Bronchial epithelial cell (primary cell): ENCODE results near the gene DNHD1. TPM values are rescaled to one million over a fixed set of nuclear protein-coding genes. Genes with fewer than 3 reads are reported as not detected.

Source experiments
- DNase-seq: peaks from one replicate; pipeline ENCODE4 v3.0.0-alpha.2; 2010; ENCODE audit warnings: low read depth
- FAIRE-seq: peaks from 2 replicates; lab custom pipeline; 2011; peaks lifted over from hg19 to GRCh38; lab: Jason Lieb, UNC
- H3K27me3 ChIP-seq: 2 replicates; pipeline ENCODE4 v1.5.1; 2011; ENCODE audit warnings: low read length; ENCODE audit not compliant: control insufficient read depth, insufficient read depth
- H3K36me3 ChIP-seq: 2 replicates; pipeline ENCODE4 v1.5.1; 2011; ENCODE audit warnings: low read length; ENCODE audit not compliant: control insufficient read depth, insufficient read depth
- H3K4me3 ChIP-seq: 2 replicates; pipeline ENCODE4 v1.5.1; 2011; ENCODE audit warnings: mild to moderate bottlenecking, low read depth, low read length, control low read depth
- CTCF ChIP-seq: IDR thresholded peaks from 2 replicates; pipeline ENCODE4 v1.5.1; 2011; ENCODE audit warnings: mild to moderate bottlenecking, moderate library complexity, low read length, control low read depth, inconsistent platforms; ENCODE audit not compliant: insufficient read depth, severe bottlenecking
- total RNA-seq: library from RNA; depleted of rRNA; stranded (reverse); fragments of >200 nt; gene quantifications from 2 replicates; pipeline ENCODE4 v1.2.1, GENCODE V29; 2014

DNHD1 gene
- total RNA-seq, 1 donor from 2014 or later, result 4.5 TPM

DNA sequence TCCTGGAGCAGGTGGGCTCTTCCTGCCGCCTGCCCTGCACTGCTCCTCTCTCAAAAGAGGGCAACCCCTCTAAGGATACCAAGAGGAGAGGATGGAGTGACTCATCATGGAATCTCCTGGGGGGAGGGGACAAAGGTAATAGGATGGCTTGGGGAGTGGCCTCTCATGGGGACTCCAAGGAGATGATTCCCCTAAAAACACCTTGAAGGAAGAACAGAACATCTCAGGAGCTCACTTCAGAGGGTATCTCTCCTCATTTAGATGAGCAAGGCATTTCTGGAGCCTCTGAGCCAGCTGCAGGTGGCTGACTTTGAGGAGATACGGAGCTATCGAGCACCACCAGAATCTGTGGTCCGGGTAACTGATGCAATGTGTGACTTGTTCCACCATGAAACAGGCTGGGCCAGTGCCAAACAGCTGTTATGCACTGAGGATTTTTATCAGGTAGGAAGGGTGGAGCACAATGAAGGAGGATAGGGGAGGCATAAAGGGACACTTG is 66.1 kb downstream of the DNHD1 start:
- DNase-seq, result peak; percentile 10
- FAIRE-seq, result no peak
- Histone ChIP-seq H3K36me3 (no peaks in the 10 kb centered on the region), H3K4me3 (no peak overlapping the region), H3K27me3 (no peaks in the 10 kb centered on the region)
- no peak for TF ChIP-seq CTCF

DNA sequence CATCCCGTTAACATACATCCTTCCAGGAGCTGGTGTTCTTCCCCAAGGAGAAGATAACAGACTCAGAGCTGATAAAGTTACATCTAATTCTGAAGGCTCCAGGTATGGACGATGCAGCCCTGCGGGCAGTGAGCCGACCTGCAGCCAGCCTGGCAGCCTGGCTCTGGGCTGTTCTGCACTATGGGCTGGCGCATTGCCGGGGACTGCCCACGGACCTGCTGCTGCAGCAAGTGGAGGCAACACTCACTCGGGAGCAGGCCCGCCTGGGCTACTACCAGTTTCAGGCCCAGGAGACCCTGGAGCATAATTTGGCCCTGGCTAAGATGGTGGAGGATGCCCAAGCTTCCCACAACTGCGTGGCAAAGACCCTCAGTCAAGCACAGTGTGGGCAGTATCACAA is 66.6 kb downstream of the DNHD1 start:
- Histone ChIP-seq H3K36me3 (no peaks in the 10 kb centered on the region), H3K27me3 (no peaks in the 10 kb centered on the region), H3K4me3 (no peak overlapping the region)
- FAIRE-seq (no peak), DNase-seq (no peak)
- TF ChIP-seq CTCF, result no peak

DNA sequence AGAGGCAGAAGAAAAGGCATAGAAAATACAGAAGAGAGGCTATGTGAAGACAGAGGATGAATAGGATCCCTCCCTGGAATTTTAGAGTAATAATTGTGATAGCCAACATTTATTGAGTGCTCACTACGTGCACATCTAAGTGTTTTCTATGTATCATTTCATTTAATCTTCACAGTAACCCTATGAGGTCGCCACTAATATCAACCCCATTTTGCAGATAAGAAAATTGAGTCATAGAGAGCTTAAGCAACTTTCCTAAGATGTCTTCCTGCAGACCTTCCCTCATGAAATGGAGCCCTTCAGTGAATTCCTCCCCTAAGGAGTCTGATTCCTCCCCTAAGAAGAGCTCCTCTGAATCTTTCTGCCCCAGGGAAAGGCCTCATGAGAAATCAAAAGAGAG is 68.2 kb downstream of the DNHD1 start:
- FAIRE-seq, result no peak
- H3K36me3 ChIP-seq, result no peaks in the 10 kb centered on the region
- TF ChIP-seq CTCF, result no peak

GRCh38 chr11:6565988-6566703 is 69.1 kb downstream of the DNHD1 start:
- no peak for FAIRE-seq
- no peaks in the 10 kb centered on the region for H3K27me3 ChIP-seq
- no peak overlapping the region for H3K4me3 ChIP-seq
- DNase-seq, result no peak
- no peak for TF ChIP-seq CTCF
- no peaks in the 10 kb centered on the region for H3K36me3 ChIP-seq

More for the DNA sequence above, 68.2 kb downstream of the DNHD1 start:
- no peak for DNase-seq
- no peak overlapping the region for H3K4me3 ChIP-seq
- H3K27me3 ChIP-seq, result no peaks in the 10 kb centered on the region

- DNase-seq, result no peak
- Histone ChIP-seq H3K36me3 (no peaks in the 10 kb centered on the region), H3K4me3 (no peak overlapping the region), H3K27me3 (no peaks in the 10 kb centered on the region)
- no peak for FAIRE-seq
- no peak for TF ChIP-seq CTCF
Measured at GRCh38 chr11:6566704-6567370, 69.8 kb downstream of the DNHD1 start.

DNA sequence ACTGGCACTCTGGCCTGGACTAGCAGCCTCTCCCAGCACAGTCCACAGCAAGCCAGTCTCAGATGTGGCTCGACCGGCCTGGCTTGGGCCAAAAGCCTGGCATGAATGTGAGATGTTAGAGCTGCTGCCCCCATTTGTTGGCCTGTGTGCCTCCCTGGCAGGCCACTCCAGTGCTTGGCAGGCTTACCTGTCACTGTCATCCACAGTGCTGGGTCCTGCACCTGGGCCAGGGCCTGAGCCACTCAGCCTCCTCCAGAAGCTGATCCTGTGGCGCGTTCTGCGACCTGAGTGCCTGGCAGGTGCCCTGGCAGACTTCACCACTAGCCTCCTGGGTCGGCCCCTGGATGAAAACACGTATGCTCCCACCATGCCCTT is 70.3 kb downstream of the DNHD1 start:
- no peak overlapping the region for H3K4me3 ChIP-seq
- no peaks in the 10 kb centered on the region for H3K27me3 ChIP-seq
- H3K36me3 ChIP-seq, result no peaks in the 10 kb centered on the region
- DNase-seq (no peak), FAIRE-seq (no peak)
- TF ChIP-seq CTCF, result no peak
